Gastroesophageal sphincter (tissue), 4 donors: ENCODE data around the gene CACNA1D. TPM values are rescaled to one million over a fixed set of nuclear protein-coding genes. Genes with fewer than 3 reads are reported as not detected.

Experiments used
- ATAC-seq: fragments of 150-250 bp; one replicate; pipeline ENCODE4 v1.9.1; 2016; ENCODE audit warnings: mild to moderate bottlenecking, moderate library complexity
- H3K27ac ChIP-seq, 4 donors: fragments of 200-600 bp; sonication (generic) in 3 of 4; 1 replicate in 3 of 4; 2 replicates in 1 of 4; pipeline ENCODE4 v1.5.1; 2016 to 2019
- H3K27me3 ChIP-seq: fragments of 200-600 bp; sonication (generic); one replicate; pipeline ENCODE4 v1.5.1; 2019
- H3K36me3 ChIP-seq, 2 donors: fragments of 200-600 bp; sonication (generic); one replicate each; pipeline ENCODE4 v1.5.1; 2019; ENCODE audit warnings: control low read depth in 1 of 2
- H3K4me1 ChIP-seq, 3 donors: fragments of 200-600 bp; sonication (generic); 1 replicate in 2 of 3; 2 replicates in 1 of 3; pipeline ENCODE4 v1.5.1; 2016 to 2019; ENCODE audit warnings: control low read depth in 2 of 3
- H3K4me3 ChIP-seq, 2 donors: fragments of 200-600 bp; sonication (generic); one replicate each; pipeline ENCODE4 v1.5.1; 2019; ENCODE audit warnings: mild to moderate bottlenecking in 1 of 2, moderate library complexity in 1 of 2
- H3K9me3 ChIP-seq, 3 donors: fragments of 200-600 bp; sonication (generic); one replicate each; pipeline ENCODE4 v1.5.1; 2017 to 2019; ENCODE audit warnings: control low read depth in 2 of 3
- EP300 ChIP-seq: sonication (generic); formaldehyde crosslinking; IDR thresholded peaks from one replicate; pipeline ENCODE4 v1.6.1; 2017; ENCODE audit warnings: antibody characterized with exemption, mild to moderate bottlenecking
- POLR2A ChIP-seq, 2 donors: fragments of 450-650 bp; IDR thresholded peaks; one replicate each; pipeline ENCODE4 v1.6.1; 2017; ENCODE audit warnings: antibody characterized with exemption in 2 of 2, mild to moderate bottlenecking in 2 of 2, moderate library complexity in 1 of 2
- POLR2AphosphoS5 ChIP-seq: sonication (generic); formaldehyde crosslinking; IDR thresholded peaks from one replicate; pipeline ENCODE4 v1.6.1; 2017; ENCODE audit warnings: antibody characterized with exemption
- WGBS, 2 donors: methylation state at CpG; one replicate each; pipeline ENCODE4 v1.1.5; 2018; ENCODE audit warnings: low coverage in 1 of 2; 5-methylcytosine and 5-hydroxymethylcytosine counted together
- total RNA-seq, 4 donors: library from RNA; depleted of rRNA; stranded (reverse); fragments of >200 nt; gene quantifications; one replicate each; pipeline ENCODE4 v1.1.0, GENCODE V29; 2016
- TF ChIP-seq, protein P1 (sequence below), 4 experiments: fragments of 200-600 bp in 2 of 4; fragments of 450-650 bp in 2 of 4; sonication (generic) in 1 of 4; IDR thresholded peaks; one replicate each; pipeline ENCODE4 v1.5.1; 2017 to 2019; ENCODE audit warnings: antibody characterized with exemption in 4 of 4, mild to moderate bottlenecking in 2 of 4, moderate library complexity in 2 of 4

CACNA1D gene
- total RNA-seq, 4 donors from 2014 or later, result 0.52 to 5.7 (median 3.6) TPM

DNA sequence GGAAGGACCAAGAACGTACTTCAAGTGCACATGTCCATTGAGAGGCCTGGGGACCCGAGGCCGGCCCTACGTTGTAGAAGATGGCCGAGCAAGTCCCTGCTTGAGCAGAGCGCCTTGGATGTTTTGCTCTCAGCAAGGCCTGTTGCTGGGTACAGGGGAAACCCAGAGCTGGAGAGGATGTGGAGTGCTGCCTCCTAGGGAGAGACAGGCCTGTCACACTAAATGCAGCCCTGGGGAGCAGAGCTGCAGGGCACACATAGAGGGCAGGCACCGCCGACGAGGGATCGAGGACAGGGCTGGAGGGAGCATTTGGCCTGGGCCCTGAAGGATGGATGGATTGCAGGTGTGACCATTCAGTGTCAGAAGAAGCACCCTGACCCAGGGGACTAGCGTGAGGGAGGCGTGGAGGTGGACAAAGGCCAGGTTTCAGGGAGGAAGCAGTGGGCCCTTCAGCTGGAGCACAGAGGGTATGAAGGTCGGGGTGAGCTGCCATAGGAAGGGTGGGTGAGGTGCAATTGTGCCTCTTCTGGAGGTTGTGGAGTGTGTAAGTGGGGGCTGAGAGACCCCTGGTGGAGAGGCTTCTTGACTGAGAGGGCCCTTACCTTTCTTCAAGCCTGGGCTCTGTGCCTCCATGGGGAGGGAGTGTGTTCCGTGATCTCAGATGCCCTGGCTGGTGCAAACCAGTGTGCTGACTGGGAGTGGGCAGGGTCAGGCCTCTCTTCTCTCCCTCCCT is 209.4 kb downstream of the CACNA1D start:
- Histone ChIP-seq H3K9me3 (no peaks in the 10 kb centered on the region), H3K36me3 (no peaks in the 10 kb centered on the region), H3K4me1 (no peaks in the 10 kb centered on the region), H3K4me3 (no peak overlapping the region), H3K27me3 (no peaks in the 10 kb centered on the region), H3K27ac (no peak overlapping the region)
- 94 to 100% methylated on average over 2 to 8 of the region's 14 CpGs for WGBS, 2 donors
- no peak for ATAC-seq
- TF ChIP-seq, protein P1, sequence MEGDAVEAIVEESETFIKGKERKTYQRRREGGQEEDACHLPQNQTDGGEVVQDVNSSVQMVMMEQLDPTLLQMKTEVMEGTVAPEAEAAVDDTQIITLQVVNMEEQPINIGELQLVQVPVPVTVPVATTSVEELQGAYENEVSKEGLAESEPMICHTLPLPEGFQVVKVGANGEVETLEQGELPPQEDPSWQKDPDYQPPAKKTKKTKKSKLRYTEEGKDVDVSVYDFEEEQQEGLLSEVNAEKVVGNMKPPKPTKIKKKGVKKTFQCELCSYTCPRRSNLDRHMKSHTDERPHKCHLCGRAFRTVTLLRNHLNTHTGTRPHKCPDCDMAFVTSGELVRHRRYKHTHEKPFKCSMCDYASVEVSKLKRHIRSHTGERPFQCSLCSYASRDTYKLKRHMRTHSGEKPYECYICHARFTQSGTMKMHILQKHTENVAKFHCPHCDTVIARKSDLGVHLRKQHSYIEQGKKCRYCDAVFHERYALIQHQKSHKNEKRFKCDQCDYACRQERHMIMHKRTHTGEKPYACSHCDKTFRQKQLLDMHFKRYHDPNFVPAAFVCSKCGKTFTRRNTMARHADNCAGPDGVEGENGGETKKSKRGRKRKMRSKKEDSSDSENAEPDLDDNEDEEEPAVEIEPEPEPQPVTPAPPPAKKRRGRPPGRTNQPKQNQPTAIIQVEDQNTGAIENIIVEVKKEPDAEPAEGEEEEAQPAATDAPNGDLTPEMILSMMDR (IDR thresholded peaks at IDR 0.05), result no peak
- TF ChIP-seq POLR2A (IDR thresholded peaks at IDR 0.05) (no peak), EP300 (no peak), POLR2AphosphoS5 (no peak)

DNA sequence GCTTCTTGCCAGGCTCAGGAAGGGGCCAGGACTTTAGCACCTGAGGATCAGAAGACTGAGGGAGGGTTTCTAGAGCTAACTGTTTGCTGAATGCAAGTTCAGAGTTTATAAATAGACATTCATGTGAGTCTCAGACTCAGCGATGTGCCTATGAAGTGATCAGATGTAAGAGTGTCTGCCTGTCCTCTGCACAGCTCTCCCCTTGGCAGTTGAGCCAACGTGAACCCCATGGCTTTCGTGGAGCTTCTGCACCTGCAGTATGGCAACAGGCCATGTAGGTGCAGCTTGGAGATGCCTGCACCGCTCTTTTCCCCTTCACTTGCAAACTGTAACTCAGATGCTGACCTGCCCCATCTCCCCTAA is 209.9 kb downstream of the CACNA1D start:
- Histone ChIP-seq H3K27me3 (no peaks in the 10 kb centered on the region), H3K4me1 (no peaks in the 10 kb centered on the region), H3K36me3 (no peaks in the 10 kb centered on the region), H3K9me3 (no peaks in the 10 kb centered on the region), H3K4me3 (no peak overlapping the region), H3K27ac (no peak overlapping the region)
- WGBS, 2 donors, result 68 to 100% methylated on average over 2 to 3 of the region's 4 CpGs
- TF ChIP-seq POLR2A (IDR thresholded peaks at IDR 0.05) (no peak), POLR2AphosphoS5 (no peak), EP300 (no peak)
- TF ChIP-seq, protein P1 (IDR thresholded peaks at IDR 0.05), result no peak
- ATAC-seq, result no peak

DNA sequence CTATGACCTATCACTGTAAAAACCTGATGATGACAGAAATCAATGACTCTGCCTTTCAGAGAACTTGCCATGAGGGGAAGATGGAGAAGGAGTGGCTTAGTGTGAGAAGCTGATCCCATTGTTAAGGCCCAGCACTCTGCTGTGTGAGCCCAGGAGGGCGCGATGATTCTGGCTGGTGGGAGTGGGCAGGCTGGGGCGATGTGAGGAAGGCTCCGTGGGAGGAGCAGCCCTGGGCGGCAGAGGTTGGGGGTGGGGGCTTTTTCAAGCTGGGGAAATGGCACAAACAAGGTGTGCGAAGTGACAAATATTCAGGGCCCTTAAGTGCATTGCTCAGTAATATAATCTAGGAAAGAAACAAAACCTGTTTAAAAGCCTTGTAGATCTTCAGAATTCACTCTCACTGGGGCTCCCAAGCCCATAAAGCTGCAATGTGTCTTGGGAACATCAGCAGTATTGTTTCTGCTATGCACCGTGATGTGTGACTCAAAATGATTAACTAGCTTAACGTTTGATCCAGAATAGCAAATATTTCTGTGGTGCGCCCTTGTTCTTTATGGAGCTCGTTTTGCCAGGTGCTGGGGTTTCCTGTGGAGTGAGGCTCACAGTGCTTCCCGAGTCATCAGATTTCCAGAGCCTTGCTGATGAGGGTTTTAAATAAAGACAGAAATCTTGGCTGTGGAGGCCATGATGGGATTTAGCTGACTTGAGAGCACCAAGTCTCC is 210.8 kb downstream of the CACNA1D start:
- Histone ChIP-seq H3K27ac (no peak overlapping the region), H3K27me3 (no peaks in the 10 kb centered on the region), H3K36me3 (no peaks in the 10 kb centered on the region), H3K9me3 (no peaks in the 10 kb centered on the region), H3K4me1 (peaks cover 0 to 4% (median 0%) of the 10 kb centered on the region in 3 donors), H3K4me3 (no peak overlapping the region)
- no peak for TF ChIP-seq POLR2A (IDR thresholded peaks at IDR 0.05)
- TF ChIP-seq EP300, result no peak
- TF ChIP-seq, protein P1 (IDR thresholded peaks at IDR 0.05), result no peak
- no peak for TF ChIP-seq POLR2AphosphoS5
- ATAC-seq, result no peak
- WGBS, 2 donors, result 48 to 78% methylated on average over 3 to 11 of the region's 11 CpGs

DNA sequence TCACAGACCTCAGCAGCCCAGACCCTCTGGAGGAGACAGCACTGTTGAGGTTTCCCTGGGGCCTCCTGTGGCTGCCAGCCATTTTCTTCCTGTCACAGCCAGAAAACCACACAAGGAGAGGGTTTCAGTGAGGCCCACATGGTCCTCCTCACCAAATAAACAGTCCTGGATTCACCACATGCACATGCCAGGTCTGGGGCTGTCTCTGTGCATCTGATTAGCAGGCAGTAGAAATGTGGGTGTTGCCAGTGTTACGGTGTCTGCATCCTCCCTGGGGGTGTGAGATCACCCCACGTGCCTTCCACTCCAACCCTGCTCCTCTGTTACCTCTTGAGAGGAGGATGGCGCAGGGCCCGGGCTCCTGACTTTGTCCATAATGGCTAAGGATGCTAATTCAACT is 211.4 kb downstream of the CACNA1D start:
- no peaks in the 10 kb centered on the region for H3K27me3 ChIP-seq
- WGBS, 2 donors, result 80% methylated on average over 1 of the region's 4 CpGs; no CpG with 5 or more reads in 1 of the 2 donors
- TF ChIP-seq POLR2A (IDR thresholded peaks at IDR 0.05) (no peak), EP300 (no peak), POLR2AphosphoS5 (no peak)
- TF ChIP-seq, protein P1 (IDR thresholded peaks at IDR 0.05), result no peak
- H3K4me1 ChIP-seq, result peaks cover 0 to 6% (median 0%) of the 10 kb centered on the region in 3 donors
- H3K27ac ChIP-seq, result no peak overlapping the region
- no peaks in the 10 kb centered on the region for H3K9me3 ChIP-seq
- H3K36me3 ChIP-seq, result no peaks in the 10 kb centered on the region
- no peak overlapping the region for H3K4me3 ChIP-seq
- no peak for ATAC-seq

DNA sequence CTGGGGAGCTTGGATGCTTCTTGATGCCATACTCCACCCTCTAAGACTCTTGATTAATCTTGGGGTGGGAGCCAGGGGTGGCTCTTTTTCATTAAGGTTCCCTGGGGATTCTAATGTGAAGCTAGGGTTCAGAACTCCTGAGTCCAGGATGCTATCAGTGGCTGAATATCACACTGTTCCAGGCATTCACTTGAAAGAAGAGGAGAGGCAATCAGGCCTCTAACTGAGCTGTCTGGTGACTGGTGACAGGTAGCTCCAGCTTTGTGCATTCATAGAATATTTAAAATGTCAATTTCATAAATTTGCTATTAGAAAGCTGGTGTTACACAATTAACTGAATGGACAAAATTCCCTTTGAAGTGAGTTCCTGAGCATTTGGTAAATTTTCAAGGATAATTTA is 212.8 kb downstream of the CACNA1D start:
- H3K9me3 ChIP-seq, result no peaks in the 10 kb centered on the region
- no peak for ATAC-seq
- H3K27me3 ChIP-seq, result no peaks in the 10 kb centered on the region
- no peaks in the 10 kb centered on the region for H3K36me3 ChIP-seq
- TF ChIP-seq POLR2A (IDR thresholded peaks at IDR 0.05) (no peak), EP300 (no peak), POLR2AphosphoS5 (no peak)
- TF ChIP-seq, protein P1 (IDR thresholded peaks at IDR 0.05), result no peak
- peaks cover 0 to 6% (median 0%) of the 10 kb centered on the region in 3 donors for H3K4me1 ChIP-seq
- H3K27ac ChIP-seq, result no peak overlapping the region
- H3K4me3 ChIP-seq, result no peak overlapping the region
